Sigmoid colon (tissue), 4 donors: ENCODE data around the gene TNFRSF19.

ENCODE experiments used
- POLR2A ChIP-seq, 2 donors: fragments of 450-650 bp; IDR thresholded peaks; one replicate each; pipeline ENCODE4 v1.6.1; 2016; ENCODE audit warnings: antibody characterized with exemption in 2 of 2, mild to moderate bottlenecking in 2 of 2, moderate library complexity in 2 of 2
- POLR2AphosphoS5 ChIP-seq, 4 donors: sonication (generic); formaldehyde crosslinking; IDR thresholded peaks; one replicate each; pipeline ENCODE4 v1.6.1; 2017; ENCODE audit warnings: antibody characterized with exemption in 4 of 4
- TF ChIP-seq, protein P1 (sequence below), 4 experiments: fragments of 450-650 bp in 3 of 4; fragments of 200-600 bp in 1 of 4; IDR thresholded peaks; one replicate each; pipeline ENCODE4 v1.5.1; 2016 to 2019; ENCODE audit warnings: antibody characterized with exemption in 4 of 4, mild to moderate bottlenecking in 3 of 4, moderate library complexity in 2 of 4

DNA sequence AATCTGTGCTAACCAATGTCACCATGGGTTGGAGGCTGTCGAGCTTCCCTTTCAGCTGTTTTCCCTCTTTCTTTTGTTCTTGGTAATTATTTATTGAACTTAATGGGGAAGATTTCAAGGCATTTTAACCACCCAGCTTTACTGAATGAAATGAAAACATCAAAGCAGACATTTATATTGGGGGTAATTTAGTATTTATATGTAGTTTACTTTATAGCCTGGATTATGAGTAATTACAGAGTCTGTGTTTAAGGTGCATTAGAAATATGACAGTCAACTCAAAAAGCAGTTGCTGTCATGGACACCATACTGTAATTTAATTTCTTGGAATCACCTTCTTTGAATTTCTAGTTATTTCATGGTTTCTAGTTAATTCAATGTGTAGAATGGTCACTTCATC is 42.0 kb downstream of the TNFRSF19 start:
- TF ChIP-seq, protein P1, sequence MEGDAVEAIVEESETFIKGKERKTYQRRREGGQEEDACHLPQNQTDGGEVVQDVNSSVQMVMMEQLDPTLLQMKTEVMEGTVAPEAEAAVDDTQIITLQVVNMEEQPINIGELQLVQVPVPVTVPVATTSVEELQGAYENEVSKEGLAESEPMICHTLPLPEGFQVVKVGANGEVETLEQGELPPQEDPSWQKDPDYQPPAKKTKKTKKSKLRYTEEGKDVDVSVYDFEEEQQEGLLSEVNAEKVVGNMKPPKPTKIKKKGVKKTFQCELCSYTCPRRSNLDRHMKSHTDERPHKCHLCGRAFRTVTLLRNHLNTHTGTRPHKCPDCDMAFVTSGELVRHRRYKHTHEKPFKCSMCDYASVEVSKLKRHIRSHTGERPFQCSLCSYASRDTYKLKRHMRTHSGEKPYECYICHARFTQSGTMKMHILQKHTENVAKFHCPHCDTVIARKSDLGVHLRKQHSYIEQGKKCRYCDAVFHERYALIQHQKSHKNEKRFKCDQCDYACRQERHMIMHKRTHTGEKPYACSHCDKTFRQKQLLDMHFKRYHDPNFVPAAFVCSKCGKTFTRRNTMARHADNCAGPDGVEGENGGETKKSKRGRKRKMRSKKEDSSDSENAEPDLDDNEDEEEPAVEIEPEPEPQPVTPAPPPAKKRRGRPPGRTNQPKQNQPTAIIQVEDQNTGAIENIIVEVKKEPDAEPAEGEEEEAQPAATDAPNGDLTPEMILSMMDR (IDR thresholded peaks at IDR 0.05): no peak
- TF ChIP-seq POLR2AphosphoS5 (IDR thresholded peaks at IDR 0.05) (no peak), POLR2A (IDR thresholded peaks at IDR 0.05) (no peak)
